Activated CD8-positive, alpha-beta memory T cell treated with anti-CD3 and anti-CD28 coated beads, Interleukin-2, amount 50 U/mL, for 48 hours (primary cell): ENCODE data around the gene LRRC59.

Experiments used
- DNase-seq: peaks from one replicate; pipeline ENCODE4 v3.0.0-alpha.2; 2020

LRRC59 gene

DNA sequence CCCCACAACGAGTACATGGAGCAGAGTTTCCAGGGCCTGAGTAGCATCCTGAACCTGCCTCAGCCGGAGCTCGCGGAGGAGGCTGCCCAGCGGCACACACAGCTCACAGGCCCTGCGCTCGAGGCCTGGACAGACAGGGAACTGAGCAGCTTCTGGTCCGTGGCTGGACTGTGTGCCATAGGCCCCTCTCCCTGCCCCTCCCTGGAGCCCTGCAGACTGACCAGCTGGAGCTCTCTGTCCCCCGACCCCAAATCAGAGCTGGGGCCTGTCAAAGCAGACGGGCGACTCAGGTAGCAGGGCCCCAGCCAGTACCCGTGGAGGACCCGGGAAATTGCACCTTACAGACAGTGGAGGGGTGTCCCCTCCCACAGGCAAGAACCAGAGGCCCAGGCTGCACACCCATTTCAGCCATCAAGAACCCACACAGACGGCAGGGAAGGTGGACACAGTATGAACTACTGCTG, 37.3 kb downstream of the LRRC59 start:
- peak; percentile 52 for DNase-seq

DNA sequence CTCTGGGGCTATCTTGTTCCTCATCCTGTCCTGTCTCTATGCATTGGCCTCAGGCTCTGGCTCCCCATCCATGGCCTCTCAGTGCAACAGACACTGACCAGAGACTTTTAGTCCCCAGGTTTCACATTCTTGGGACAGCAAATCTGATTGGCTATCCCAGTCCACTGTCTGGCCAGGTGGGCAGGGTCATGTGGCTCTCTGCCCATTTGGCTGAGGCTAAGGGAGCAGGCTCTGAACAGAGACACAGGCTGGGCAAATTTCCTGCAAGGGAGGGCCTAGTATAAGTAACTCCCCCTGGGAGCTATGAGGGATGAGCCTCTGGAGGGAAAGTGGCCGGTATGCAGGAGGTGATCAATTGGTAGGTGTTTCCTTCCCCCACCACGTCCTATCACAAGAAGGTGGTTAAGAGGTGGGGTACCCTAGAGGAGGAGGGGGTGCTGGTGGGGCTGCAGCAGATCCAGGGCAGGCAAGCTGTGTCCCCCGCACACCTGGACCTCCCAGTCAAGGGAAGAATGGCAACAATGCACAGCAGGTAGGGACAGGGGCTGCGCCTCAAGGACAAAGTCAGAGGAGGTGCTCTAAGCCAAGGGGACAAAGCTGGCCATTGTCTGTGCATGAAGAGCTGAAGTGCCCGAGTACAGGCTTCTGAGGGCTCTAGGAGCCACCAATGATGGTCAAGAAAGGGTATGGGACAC, 38.2 kb downstream of the LRRC59 start:
- DNase-seq = peak; percentile 44

DNA sequence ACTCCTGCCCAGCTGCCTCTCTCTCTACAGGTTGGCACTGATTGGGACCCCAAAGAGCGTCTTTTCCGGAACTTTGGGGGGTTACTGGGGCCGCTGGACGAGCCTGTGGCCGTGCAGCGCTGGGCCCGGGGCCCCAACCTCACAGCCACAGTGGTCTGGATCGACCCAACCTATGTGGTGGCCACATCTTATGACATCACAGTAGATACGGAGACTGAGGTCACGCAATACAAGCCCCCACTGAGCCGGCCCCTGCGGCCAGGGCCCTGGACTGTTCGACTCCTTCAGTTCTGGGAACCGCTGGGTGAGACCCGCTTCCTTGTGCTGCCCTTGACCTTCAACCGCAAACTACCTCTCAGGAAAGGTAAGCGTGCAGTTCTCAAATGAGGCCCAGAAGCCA, 39.1 kb downstream of the LRRC59 start:
- DNase-seq = peak; percentile 48

DNA sequence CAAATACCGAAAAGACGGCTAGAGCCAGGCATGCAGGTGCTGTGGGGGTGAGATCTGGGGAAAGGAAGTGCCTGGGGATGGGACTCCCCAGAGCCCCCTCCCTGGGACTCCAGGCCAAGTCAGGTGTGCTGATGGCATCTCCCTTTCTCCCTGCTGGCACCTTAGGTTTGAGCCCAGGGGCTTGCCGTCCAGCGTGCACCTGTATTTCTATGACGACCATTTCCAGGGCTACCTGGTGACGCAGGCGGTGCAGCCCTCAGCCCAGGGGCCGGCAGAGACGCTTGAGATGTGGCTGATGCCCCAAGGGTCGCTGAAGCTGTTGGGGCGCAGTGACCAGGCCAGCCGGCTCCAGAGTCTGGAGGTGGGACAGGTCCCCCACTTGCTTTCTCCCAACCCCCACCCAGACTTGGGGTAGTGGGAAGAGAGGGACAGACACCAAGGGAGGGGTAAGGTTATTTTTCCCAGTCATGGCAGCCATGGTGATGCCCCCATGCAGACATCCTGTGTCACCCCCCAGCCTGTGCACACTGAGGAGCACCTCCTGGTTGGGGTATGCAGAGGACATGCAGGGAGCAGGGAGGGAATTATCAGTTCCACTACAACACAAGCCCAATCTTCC, 40.3 kb downstream of the LRRC59 start:
- DNase-seq = peak; percentile 39

DNA sequence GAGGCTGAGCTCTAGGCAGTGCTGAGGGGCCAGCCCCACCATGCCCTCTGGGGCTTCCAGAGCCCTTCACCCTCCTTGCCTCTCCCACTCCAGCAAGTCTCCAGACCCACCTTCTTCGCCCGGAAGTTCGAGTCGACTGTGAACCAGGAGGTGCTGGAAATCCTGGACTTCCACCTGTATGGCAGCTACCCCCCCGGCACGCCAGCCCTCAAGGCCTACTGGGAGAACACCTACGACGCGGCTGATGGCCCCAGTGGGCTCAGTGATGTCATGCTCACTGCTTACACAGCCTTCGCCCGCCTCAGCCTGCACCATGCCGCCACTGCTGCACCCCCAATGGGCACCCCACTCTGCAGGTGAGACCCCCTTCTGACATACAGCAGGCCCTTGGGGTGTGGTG, 40.9 kb downstream of the LRRC59 start:
- peak; percentile 45 for DNase-seq

DNA sequence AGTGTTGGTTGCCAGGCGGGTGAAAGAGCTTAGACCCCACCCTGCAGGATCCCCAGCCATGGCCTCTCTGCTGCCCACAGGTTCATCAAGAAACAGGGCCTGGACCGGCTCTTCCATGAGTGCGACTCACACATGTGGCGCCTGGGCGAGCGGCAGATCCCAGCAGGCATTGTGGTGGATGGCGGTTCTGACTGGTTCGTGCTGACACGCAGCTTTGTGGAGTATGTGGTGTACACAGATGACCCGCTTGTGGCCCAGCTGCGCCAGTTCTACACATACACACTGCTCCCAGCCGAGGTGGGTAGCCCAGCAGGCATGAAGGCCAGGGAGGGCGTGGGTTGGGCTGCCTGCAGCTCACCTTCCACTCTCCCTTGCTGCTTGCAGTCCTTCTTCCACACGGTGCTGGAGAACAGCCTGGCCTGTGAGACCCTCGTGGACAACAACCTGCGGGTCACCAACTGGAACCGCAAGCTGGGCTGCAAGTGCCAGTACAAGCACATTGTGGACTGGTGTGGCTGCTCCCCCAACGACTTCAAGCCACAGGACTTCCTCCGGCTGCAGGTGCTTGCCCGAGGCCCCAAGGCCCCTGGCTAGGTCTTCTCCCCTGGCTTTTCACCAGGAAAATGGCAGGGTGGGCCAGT, 41.5 kb downstream of the LRRC59 start:
- DNase-seq = peak; percentile 52

DNA sequence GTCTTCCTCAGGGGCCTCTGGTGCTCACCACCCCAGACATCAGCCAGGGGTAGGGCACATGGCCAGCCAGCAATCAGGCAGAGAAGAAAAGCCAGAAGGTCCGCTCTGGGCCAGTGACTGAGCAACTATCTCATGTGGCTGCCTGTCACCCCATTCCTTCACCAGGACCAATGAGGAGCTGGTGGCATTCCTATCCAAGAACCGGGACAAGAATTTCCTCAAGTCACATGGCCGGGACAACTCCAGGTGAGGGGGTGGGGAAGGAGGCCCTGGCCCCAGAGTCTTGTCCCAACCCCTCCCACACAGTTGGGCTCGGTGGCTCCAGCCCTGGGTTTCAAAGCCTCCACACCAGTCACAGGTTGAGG, 42.0 kb downstream of the LRRC59 start:
- DNase-seq = peak; percentile 47

DNA sequence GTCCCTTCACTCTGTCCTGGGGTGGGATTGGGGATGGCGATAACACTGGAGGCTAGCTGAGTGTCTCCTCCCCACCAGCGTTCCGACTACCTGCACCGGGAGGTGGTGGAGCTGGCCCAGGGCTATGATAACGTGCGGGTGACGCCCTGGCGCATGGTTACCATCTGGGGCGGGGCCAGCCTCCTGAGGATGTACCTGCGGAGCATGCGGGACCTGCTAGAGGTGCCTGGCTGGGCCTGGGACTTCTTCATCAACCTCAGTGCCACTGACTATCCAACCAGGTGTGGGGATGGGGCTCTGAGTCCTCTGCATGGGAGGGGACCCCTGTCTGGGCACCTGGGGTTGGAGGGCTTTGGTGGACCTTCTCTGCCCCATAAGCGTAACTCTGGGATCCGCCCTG, 42.5 kb downstream of the LRRC59 start:
- peak; percentile 48 for DNase-seq

DNA sequence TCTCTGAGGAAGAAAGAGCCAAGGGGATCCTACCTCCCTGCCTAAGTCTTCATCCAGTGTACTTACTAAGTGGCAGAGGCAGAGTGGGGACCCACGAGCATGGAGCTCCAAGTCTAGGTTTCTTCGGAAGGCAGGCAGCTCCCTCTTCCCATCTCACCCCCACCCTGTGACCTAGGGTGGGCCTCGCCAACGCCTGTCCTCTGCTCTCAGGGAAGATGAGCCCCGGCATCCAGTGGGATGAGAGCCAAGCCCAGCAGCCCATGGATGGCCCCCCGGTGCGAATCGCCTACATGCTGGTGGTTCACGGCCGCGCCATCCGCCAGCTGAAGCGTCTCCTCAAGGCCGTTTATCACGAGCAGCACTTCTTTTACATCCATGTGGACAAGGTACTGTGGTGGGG, 43.1 kb downstream of the LRRC59 start:
- DNase-seq = no peak

DNA sequence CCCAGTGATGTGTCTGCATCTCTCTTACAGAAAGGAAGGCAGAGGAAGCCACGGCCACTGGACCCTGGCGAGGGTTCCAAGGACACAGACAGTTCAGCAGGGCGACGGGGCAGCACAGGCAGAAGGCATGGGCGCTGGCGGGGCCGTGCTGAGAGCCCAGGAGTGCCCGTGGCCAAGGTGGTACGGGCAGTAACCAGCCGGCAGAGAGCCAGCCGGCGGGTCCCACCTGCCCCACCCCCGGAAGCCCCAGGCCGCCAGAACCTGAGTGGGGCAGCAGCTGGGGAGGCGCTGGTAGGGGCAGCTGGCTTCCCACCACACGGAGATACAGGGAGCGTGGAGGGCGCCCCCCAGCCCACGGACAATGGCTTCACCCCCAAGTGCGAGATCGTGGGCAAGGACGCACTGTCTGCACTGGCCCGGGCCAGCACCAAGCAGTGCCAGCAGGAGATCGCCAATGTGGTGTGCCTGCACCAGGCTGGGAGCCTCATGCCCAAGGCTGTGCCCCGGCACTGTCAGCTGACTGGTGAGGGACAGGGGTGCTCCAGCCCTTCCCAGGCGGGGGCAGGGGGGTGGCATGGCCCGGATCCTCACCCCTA, 43.6 kb downstream of the LRRC59 start:
- DNase-seq = peak; percentile 49

DNA sequence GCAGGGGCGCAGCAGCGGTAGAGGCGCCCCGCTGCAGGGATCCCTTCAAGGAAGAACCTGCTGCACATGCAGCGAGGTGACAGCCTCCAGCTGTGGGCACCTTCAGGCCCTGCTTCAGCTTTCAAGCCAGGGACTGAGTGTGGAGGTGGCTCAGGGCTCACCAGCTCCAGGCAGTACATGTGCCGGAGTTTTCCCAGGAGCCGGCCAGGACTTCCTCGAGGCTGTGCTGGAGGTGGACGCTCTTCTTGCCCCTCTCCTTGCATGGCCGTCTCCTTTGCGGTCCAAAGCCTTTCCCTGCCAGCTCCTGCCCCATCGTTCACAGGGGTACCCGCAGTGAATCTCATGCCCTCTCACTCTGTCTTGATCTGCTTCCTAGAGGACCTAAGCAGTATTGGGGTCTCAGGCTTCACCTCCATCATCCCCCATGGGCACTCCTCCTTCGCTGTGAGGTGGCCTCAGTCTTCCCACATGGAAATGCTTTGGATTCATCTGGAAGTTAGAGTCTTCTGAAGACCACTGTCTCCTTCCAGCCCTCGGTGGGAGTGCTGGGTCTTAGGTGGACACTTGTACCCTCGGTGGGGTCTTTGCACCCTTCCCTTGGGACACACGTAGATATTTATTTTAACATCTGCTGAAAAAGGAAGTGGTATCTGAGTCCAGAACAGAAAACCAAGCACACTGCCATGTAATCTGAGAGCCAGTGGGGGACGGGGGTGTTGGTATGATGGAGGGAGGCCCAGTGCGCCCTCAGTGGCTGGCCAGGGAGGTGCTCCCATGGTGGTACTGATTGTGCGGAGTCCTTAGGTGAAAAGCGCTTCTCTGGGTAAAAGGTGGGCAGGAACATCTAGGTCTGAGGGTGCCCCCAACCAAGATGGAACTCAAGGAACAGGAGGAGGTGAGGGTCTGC, 44.4 kb downstream of the LRRC59 start:
- peak; percentile 48 for DNase-seq

DNA sequence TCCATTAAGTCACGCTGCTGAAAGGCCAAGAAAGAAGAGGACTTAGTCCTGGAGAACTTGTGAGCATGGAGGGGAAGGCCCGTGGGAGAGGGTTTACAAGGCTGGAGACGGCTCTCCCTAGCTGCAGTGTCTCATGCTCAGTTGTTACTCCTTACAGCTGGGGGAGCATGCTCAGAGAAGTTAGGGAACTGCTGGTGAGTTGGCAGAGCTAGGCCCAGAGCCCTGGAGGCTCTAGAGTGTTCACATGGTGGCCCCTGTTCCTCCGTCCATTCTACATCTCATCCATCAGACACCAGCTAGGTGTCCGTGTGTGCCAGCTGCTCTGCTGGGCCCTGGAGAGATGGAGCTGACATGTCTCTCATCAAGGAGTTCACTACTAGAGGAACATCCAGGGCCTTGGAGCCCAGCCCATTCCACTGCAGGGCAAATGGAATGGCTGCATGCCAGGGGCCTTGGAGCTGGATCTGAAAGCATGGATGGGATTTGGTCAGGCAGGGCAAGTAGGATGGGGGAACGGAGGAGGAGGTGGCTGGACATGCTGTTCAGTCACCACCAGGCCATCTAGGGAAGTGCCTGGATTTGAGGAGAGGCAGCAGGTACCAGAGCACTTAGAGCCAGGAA, 45.1 kb downstream of the LRRC59 start:
- peak; percentile 48 for DNase-seq

DNA sequence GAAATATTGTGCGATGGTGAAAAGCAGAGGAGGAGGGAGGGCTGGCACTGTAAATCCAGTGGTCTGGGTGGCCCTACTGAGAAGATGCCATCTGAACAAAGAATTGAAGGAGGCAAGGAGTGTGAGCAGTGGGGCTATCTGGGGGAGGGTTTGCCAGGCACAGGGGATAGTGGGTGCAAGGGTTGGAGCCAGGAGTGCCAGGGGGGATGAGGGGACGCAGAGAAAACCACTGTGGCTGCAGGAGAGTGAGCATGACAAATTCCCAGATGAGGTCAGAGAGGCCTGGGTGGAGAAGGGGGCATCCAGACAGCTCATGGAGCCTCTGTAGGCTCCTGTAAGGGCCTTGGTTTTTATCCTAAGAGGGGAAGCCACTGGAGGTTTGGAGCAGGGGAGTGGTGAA, 46.6 kb downstream of the LRRC59 start:
- DNase-seq = peak; percentile 42

DNA sequence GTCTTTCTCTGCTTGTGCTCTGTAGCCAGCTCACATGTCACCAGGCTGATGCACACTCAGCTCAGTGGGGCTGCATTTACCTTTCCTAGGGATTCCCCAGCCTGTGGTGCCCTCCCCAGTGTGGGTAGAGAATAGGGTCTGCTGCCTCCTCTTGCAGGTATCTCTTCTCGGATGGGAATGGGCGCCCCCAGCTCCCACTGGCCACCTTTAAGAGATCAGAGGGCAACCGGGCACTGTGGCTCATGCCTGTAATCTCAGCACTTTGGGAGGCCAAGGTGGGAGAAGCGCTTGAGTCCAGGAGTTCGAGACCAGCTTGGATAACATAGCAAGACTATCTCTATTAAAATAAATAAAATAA, 48.1 kb downstream of the LRRC59 start:
- DNase-seq = peak; percentile 47

DNA sequence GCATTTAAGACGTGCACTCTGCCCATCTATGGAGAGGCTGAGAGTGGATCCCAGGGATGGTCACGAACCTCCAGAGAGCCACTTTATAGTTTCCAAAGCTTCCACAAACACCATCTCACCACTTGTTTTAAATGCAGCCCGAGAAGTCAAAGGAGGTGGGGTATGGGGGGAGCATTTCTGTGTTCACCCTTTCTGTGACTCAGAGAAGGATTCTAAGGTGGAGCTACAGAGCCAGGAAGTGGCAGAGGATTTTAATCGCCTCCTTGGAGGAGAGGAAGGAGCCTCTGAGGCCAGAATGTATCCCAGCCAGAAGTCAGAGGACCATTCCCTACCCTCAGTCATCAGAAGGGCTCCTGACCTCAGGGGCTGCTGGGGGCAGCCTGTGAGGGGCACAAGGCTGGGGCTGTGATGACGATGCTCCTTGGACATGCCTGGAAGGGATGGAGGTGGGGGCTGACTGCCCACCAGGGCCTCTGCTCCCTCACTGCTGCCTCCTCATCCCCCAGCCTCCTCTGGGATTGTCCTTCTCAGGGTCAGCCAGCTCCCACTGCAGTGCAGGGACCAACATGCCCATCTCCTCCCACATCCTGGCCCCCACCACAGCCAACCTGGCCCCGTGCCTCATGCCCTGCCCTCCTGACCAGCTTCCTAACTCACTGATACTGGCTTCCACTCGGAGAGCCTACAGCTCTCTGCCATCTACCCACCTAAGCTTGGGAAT, 48.6 kb downstream of the LRRC59 start:
- DNase-seq = peak; percentile 50

DNA sequence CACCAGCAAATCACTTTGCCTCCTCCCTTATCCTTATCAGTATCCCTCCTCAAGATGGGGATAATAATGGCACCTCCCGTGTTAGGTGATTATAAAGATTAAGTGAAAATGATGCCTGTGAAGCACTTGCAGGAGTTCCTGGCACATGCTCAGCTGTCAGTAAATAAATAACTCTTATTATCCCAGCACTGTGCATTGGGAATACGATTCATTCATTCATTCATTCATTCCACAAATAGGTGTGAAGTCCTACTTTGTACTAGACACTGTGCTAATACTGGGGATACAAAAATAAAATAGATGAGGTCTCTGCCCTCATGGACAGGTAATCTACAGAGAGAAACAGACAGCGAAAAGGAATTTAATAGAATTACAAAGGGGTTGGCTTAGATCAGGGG, 49.4 kb downstream of the LRRC59 start:
- no peak for DNase-seq

DNA sequence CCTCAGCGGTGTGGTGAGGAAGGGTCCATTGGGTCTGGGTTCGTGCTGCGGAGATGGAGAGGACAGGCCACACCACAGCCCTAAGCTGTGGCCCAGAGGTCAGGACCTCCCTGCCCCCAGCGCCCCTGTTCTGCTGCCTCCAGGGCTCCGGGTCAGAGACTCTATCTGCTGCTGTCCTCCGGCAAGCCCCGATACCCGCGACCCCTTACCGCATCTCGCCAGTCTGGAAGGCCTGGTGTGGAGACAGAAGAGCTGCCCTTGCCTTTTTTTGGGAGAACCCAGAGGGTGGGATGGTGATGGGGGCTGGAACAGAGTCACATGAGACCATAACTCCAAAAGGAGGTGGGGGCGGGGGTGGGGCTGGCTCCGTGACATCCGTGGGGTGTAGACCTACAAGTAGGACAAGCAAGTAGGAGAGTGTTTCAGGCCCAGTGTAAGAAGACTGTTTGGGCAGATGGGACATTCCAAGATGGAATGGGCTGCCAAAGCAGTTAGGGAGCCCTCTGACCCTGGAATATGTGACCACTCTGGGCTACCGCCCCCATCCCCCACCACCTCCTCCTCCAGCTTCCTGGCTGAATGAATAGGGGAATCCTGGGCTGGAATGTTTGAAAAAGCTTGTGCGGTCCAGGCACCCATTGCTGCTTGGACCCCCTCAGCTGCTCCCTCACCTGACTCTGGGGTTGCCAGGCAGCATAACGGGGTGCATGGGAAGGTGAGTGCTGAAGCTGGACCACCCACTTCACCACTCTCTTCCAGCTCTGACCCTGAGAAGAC, 50.0 kb downstream of the LRRC59 start:
- peak; percentile 61 for DNase-seq

DNA sequence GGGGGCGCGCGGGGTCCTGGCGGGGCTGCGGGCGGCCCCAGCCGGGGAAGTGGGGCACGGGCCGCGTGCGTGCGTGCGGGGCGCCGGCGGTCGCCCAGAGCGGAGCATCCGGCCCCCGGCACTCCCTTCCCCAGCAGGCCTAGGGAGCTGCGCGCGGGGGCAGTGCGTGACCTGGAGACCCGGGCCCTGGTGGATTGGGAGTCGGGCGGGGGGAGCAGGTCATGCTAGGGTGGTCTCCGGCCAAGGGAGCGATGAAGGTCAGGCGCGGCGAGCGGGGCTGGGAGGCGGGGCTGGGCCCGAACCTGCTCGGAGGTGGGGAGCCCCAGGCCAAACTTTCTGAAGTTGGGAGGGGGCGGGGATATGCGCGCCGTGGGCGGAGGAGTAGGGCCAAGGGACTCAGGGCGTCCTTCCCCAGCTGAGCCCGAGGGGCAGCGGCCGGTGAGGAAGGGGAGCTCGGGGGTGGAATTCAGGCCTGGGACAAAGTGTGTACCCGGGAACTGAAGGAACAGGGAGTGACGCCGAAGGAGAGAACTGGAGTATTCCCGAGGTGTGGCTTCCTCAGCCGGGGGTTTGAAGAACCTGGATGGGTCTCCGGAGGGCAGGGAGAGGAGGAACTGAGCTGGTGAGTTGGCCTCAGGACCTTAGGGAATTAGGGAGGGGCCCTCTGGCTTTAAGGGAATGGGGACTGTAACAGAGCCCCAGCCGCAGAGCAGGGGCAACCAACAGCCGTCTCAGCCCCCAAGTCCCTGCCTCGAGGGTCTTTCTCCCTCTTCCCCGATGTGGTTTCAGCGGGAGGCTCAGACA, 50.8 kb downstream of the LRRC59 start:
- DNase-seq = peak; percentile 77

DNA sequence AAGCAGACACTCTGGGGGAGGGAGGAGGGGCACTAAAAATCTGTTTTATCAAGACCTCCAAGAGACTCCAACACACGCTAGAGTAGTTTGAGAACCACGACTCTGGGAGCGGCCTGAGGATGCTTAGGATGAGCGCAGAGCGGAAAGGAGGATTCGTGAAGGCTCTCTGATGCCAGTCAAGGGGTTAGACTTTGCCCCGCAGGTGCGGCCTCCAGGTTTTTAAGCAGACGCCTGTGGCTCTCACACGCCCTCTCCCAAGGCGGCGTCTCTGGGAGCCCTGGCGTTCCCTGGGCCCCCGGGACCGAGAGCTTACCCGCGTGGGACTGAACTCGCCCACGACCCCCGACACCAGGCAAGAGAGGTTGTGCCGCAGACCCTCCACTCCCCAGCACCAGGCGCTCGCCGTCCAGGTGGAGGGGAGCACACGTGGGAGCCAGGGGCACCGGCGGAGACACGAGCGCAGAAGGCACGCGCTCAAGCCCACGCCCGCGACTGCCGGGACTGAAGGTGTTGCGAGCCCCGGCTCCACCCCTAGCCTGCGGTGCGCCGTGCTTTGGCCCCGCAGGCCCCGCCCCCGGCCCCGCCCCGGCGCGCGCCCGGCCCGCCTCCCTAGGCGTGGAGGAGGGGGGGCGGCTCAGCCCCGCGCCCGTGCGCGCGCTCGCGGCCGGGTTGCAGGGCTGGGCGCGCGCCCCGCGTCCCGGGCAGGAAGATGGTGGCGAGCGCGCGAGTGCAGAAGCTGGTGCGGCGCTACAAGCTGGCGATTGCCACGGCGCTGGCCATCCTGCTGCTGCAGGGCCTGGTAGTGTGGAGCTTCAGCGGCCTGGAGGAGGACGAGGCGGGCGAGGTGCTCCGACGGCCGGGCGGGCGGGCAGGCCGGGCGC, 51.7 kb downstream of the LRRC59 start, which contains the start of gene XYLT2:
Gene XYLT2 (plus strand): TSS at position 695 of the 881 bp plus-strand sequence. CDS start 15 bp downstream, at position 710.
- peak; percentile 95 for DNase-seq
